ENCODE data around the gene TTC36. TPM values are rescaled to one million over a fixed set of nuclear protein-coding genes. Genes with fewer than 3 reads are reported as not detected.
A peak's percentile ranks its signal among the peaks of the same experiment; 100 is the strongest.

TTC36 gene
- total and polyA plus RNA-seq, 2 donors (not counting 1 experiment from before 2014, with no cell fraction given): 0.19 to 0.79 TPM

- Histone ChIP-seq H3K79me2 (ENCODE audit: control insufficient read depth, insufficient read depth, low read length) (no peaks in the 10 kb centered on the region), H4K20me1 (ENCODE audit: control insufficient read depth, insufficient read depth, low read length, poor library complexity, severe bottlenecking) (no peaks in the 10 kb centered on the region), H3K27me3 (replicated peaks in 1 of 4; ENCODE audit: control extremely low read depth in 1 of 4, control insufficient read depth in 3 of 4, insufficient read depth in 4 of 4, low read length in 3 of 4) (no peaks in the 10 kb centered on the region), H3K27ac (ENCODE audit: low read length in 2 of 2) (no peak overlapping the region), H3K4me3 (ENCODE audit: control extremely low read depth in 1 of 5, extremely low read depth in 1 of 5, insufficient read depth in 1 of 5, low read depth in 2 of 5, low read length in 4 of 5) (no peak overlapping the region), H3K4me2 (replicated peaks; ENCODE audit: low read depth, low read length, poor library complexity, severe bottlenecking) (no peak overlapping the region), H3K9me3 (ENCODE audit: control extremely low read depth in 1 of 3, control insufficient read depth in 2 of 3, insufficient read depth in 1 of 3, low read length in 2 of 3) (no peaks in the 10 kb centered on the region), H3K9ac (ENCODE audit: low read length) (no peak overlapping the region), H3K36me3 (replicated peaks in 1 of 2; ENCODE audit: control extremely low read depth in 1 of 2, control insufficient read depth in 1 of 2, extremely low read depth in 1 of 2, insufficient read depth in 2 of 2, low read length in 1 of 2) (peaks cover 9 to 90% of the 10 kb centered on the region in 2 experiments), H3K4me1 (ENCODE audit: control insufficient read depth in 2 of 2, insufficient read depth in 2 of 2, low read length in 2 of 2) (no peaks in the 10 kb centered on the region), H2AFZ (ENCODE audit: insufficient read depth, low read depth, low read length, poor library complexity, severe bottlenecking) (no peak overlapping the region)
- ChIA-PET POLR2A (no interaction called here), CTCF (no interaction called here)
- TF ChIP-seq EZH2 (IDR thresholded peaks at IDR 0.05; ENCODE audit: borderline replicate concordance, insufficient read depth, low read depth, low read length, poor library complexity, severe bottlenecking) (no peak), CTCF (IDR thresholded peaks at IDR 0.05) (no peak)
- no peaks in the 10 kb centered on the region for H3K9me3 Mint-ChIP-seq (ENCODE audit: insufficient read depth)
- H3K27ac Mint-ChIP-seq: no peak overlapping the region
- no peak for DNase-seq
- no peaks in the 10 kb centered on the region for H3K27me3 Mint-ChIP-seq
- ATAC-seq (ENCODE audit: low read depth): no peak
- H3K4me1 Mint-ChIP-seq: peaks cover 3% of the 10 kb centered on the region
- no peak overlapping the region for H3K4me3 Mint-ChIP-seq
- intact Hi-C loops (cut with micrococcal nuclease): no loop called here
- WGBS (ENCODE audit: insufficient coverage): 100% methylated on average over 4 of the region's 5 CpGs
These were observed 15.7 kb upstream of the TTC36 start for GRCh38 chr11:118511601-118512000.

- WGBS (ENCODE audit: insufficient coverage): 45% methylated on average over 5 of the region's 7 CpGs
- H3K4me3 Mint-ChIP-seq: no peak overlapping the region
- DNase-seq: no peak
These were observed 13.2 kb upstream of the TTC36 start for GRCh38 chr11:118514103-118514502.

More at GRCh38 chr11:118514103-118514502, 13.2 kb upstream of the TTC36 start:
- Mint-ChIP-seq H3K27me3 (no peaks in the 10 kb centered on the region), H3K9me3 (ENCODE audit: insufficient read depth) (no peaks in the 10 kb centered on the region), H3K4me1 (peaks cover 3% of the 10 kb centered on the region), H3K27ac (peak overlapping the region; percentile 3)
- H3K9ac ChIP-seq (ENCODE audit: low read length): no peak overlapping the region
- no peaks in the 10 kb centered on the region for H4K20me1 ChIP-seq (ENCODE audit: control insufficient read depth, insufficient read depth, low read length, poor library complexity, severe bottlenecking)
- no peak for ATAC-seq (ENCODE audit: low read depth)
- intact Hi-C loops (cut with micrococcal nuclease): no loop called here
- no peaks in the 10 kb centered on the region for H3K4me1 ChIP-seq (ENCODE audit: control insufficient read depth in 2 of 2, insufficient read depth in 2 of 2, low read length in 2 of 2)
- no peak overlapping the region for H3K4me3 ChIP-seq (ENCODE audit: control extremely low read depth in 1 of 5, extremely low read depth in 1 of 5, insufficient read depth in 1 of 5, low read depth in 2 of 5, low read length in 4 of 5)
- H3K9me3 ChIP-seq (ENCODE audit: control extremely low read depth in 1 of 3, control insufficient read depth in 2 of 3, insufficient read depth in 1 of 3, low read length in 2 of 3): no peaks in the 10 kb centered on the region
- H2AFZ ChIP-seq (ENCODE audit: insufficient read depth, low read depth, low read length, poor library complexity, severe bottlenecking): no peak overlapping the region
- H3K4me2 ChIP-seq (replicated peaks; ENCODE audit: low read depth, low read length, poor library complexity, severe bottlenecking): no peak overlapping the region
- H3K79me2 ChIP-seq (ENCODE audit: control insufficient read depth, insufficient read depth, low read length): no peaks in the 10 kb centered on the region
- ChIA-PET POLR2A (no interaction called here), CTCF (no interaction called here)
- peak overlapping the region in 1 of 2 donors; percentile 42 for H3K27ac ChIP-seq (ENCODE audit: low read length in 2 of 2)
- TF ChIP-seq CTCF (IDR thresholded peaks at IDR 0.05): no peak
- no peak for TF ChIP-seq EZH2 (IDR thresholded peaks at IDR 0.05; ENCODE audit: borderline replicate concordance, insufficient read depth, low read depth, low read length, poor library complexity, severe bottlenecking)
- H3K27me3 ChIP-seq (replicated peaks in 1 of 4; ENCODE audit: control extremely low read depth in 1 of 4, control insufficient read depth in 3 of 4, insufficient read depth in 4 of 4, low read length in 3 of 4): no peaks in the 10 kb centered on the region
- H3K36me3 ChIP-seq (replicated peaks in 1 of 2; ENCODE audit: control extremely low read depth in 1 of 2, control insufficient read depth in 1 of 2, extremely low read depth in 1 of 2, insufficient read depth in 2 of 2, low read length in 1 of 2): peaks cover 0 to 77% of the 10 kb centered on the region in 2 experiments
